OCI-LY7 (cell line): ENCODE measurements around the gene GID4. TPM values are rescaled to one million over a fixed set of nuclear protein-coding genes. Genes with fewer than 3 reads are reported as not detected.
A peak's percentile ranks its signal among the peaks of the same experiment; 100 is the strongest.

Experiments used
- BruUV-seq: library from RNA; stranded (reverse); fragments of 400-500 nt; replicated peaks from 2 replicates; lab custom pipeline; 2021; lab: Mats Ljungman, UMichigan
- CTCF ChIA-PET: fragments of 300-600 bp; sonication (Branson Sonifier 250); formaldehyde crosslinking; loops from one replicate; lab custom pipeline; 2022; ENCODE audit warnings: antibody characterized with exemption; ENCODE audit not compliant: unreplicated experiment; lab: Charles Lee
- POLR2A ChIA-PET: fragments of 300-600 bp; sonication (Branson Sonifier 250); formaldehyde crosslinking; loops from one replicate; lab custom pipeline; 2022; ENCODE audit warnings: antibody characterized with exemption; lab: Charles Lee
- DNase-seq: peaks from one replicate; pipeline ENCODE4 v3.0.0-alpha.2; 2015; ENCODE audit warnings: low spot score
- H2AFZ ChIP-seq: fragments of 200-600 bp; sonication (generic), shearing (Covaris generic); 2 replicates; pipeline ENCODE4 v1.6.1; 2014; ENCODE audit warnings: mild to moderate bottlenecking, antibody characterized with exemption, low read length, moderate library complexity
- H3K27ac ChIP-seq: fragments of 200-600 bp; sonication (generic); 2 replicates; pipeline ENCODE4 v1.5.1; 2014; ENCODE audit warnings: mixed run types, low read depth, mild to moderate bottlenecking, moderate library complexity, low read length, inconsistent platforms; ENCODE audit not compliant: poor library complexity, severe bottlenecking
- H3K36me3 ChIP-seq: fragments of 200-600 bp; sonication (generic); 2 replicates; pipeline ENCODE4 v1.6.1; 2014; ENCODE audit warnings: mild to moderate bottlenecking, antibody characterized with exemption, low read length, moderate library complexity, mixed read lengths; ENCODE audit not compliant: insufficient read depth
- H3K4me1 ChIP-seq: fragments of 200-600 bp; sonication (generic); 2 replicates; pipeline ENCODE4 v1.5.1; 2014; ENCODE audit warnings: mild to moderate bottlenecking, low read length; ENCODE audit not compliant: insufficient read depth, poor library complexity, severe bottlenecking
- H3K4me2 ChIP-seq: fragments of 200-600 bp; sonication (generic); 2 replicates; pipeline ENCODE4 v1.6.1; 2014; ENCODE audit warnings: mild to moderate bottlenecking, low read length
- H3K4me3 ChIP-seq: fragments of 200-600 bp; sonication (generic); 2 replicates; pipeline ENCODE4 v1.5.1; 2014; ENCODE audit warnings: mild to moderate bottlenecking, low read depth, low read length; ENCODE audit not compliant: poor library complexity, severe bottlenecking
- H3K79me2 ChIP-seq: fragments of 200-600 bp; sonication (generic); 2 replicates; pipeline ENCODE4 v1.6.1; 2016; ENCODE audit warnings: low read depth, mild to moderate bottlenecking, low read length, moderate library complexity, mixed read lengths; ENCODE audit not compliant: insufficient read depth
- H3K9me2 ChIP-seq: fragments of 200-600 bp; sonication (generic); 2 replicates; pipeline ENCODE4 v1.6.1; 2016; ENCODE audit warnings: mild to moderate bottlenecking, low read length, mixed read lengths; ENCODE audit not compliant: insufficient read depth
- H3K9me3 ChIP-seq: fragments of 200-600 bp; sonication (generic); 2 replicates; pipeline ENCODE4 v1.6.1; 2014; ENCODE audit warnings: mild to moderate bottlenecking, mixed run types, low read length, mixed read lengths
- H4K20me1 ChIP-seq: fragments of 200-600 bp; sonication (generic); 2 replicates; pipeline ENCODE4 v1.6.1; 2014; ENCODE audit warnings: mild to moderate bottlenecking, antibody characterized with exemption, low read length, moderate library complexity, mixed read lengths; ENCODE audit not compliant: insufficient read depth
- CTCF ChIP-seq: fragments of 200-600 bp; sonication (generic); conservative IDR thresholded peaks from 2 replicates; pipeline ENCODE4 v1.5.1; 2014; ENCODE audit warnings: mild to moderate bottlenecking, antibody characterized with exemption, low read length, moderate library complexity, mixed read lengths
- EZH2phosphoT487 ChIP-seq: fragments of 200-600 bp; sonication (generic); IDR thresholded peaks from 2 replicates; pipeline ENCODE4 v1.6.1; 2018; ENCODE audit warnings: low read depth, borderline replicate concordance, mild to moderate bottlenecking, mixed run types, antibody characterized with exemption, low read length, moderate library complexity, mixed read lengths
- intact Hi-C: fragments of 100-400 bp; cut with micrococcal nuclease; formaldehyde crosslinking; loops from one replicate; pipeline ENCODE4 v1.10.0; 2022; ENCODE audit not compliant: unreplicated experiment
- total RNA-seq, 2 experiments: library from RNA; depleted of rRNA in 1 of 2; stranded (reverse); fragments of >200 nt in 1 of 2; shearing (Covaris generic) in 1 of 2; gene quantifications; 2 replicates each; pipeline ENCODE4 v1.2.3, GENCODE V29; 2014 to 2022

GID4 gene
- total RNA-seq, 2 experiments from 2014 or later, result 5.1 to 11.8 TPM

GRCh38 chr17:18093616-18094408 is 54.6 kb downstream of the GID4 start:
- TF ChIP-seq EZH2phosphoT487 (no peak), CTCF (peak; percentile 70)
- POLR2A ChIA-PET, result interaction anchor here (0.6 to 0.7 kb wide), 2 partner anchors 614 to 890 kb away, joined by 3 read pairs; no protein-coding TSS in a partner anchor
- CTCF ChIA-PET, result no interaction called here

GRCh38 chr17:18094409-18094807 is 55.2 kb downstream of the GID4 start:
- Histone ChIP-seq H3K4me2 (no peak overlapping the region), H4K20me1 (no peaks in the 10 kb centered on the region), H3K79me2 (peaks cover 6% of the 10 kb centered on the region), H3K4me1 (no peaks in the 10 kb centered on the region), H3K36me3 (peaks cover 77% of the 10 kb centered on the region), H3K4me3 (no peak overlapping the region), H2AFZ (no peak overlapping the region), H3K27ac (no peak overlapping the region), H3K9me3 (no peaks in the 10 kb centered on the region), H3K9me2 (no peaks in the 10 kb centered on the region)
- no TSS peak for BruUV-seq
- intact Hi-C loops, result loop anchor here (10.0 kb wide), 1 partner anchor 60 kb away; no protein-coding TSS in a partner anchor
- ChIA-PET CTCF (no interaction called here), POLR2A (no interaction called here)
- no peak for TF ChIP-seq CTCF
- no peak for TF ChIP-seq EZH2phosphoT487
- no peak for DNase-seq

More at GRCh38 chr17:18093616-18094408, 54.6 kb downstream of the GID4 start:
- Histone ChIP-seq H3K9me3 (no peaks in the 10 kb centered on the region), H3K79me2 (peaks cover 12% of the 10 kb centered on the region), H3K36me3 (peaks cover 71% of the 10 kb centered on the region), H3K4me1 (peaks cover 3% of the 10 kb centered on the region), H3K27ac (no peak overlapping the region), H3K9me2 (no peaks in the 10 kb centered on the region), H4K20me1 (no peaks in the 10 kb centered on the region), H3K4me3 (no peak overlapping the region), H2AFZ (no peak overlapping the region), H3K4me2 (no peak overlapping the region)
- intact Hi-C loops, result loop anchor here (10.0 kb wide), 1 partner anchor 61 kb away; no protein-coding TSS in a partner anchor
- BruUV-seq, result no TSS peak
- DNase-seq, result peak; percentile 22

GRCh38 chr17:18099516-18099915 is 60.3 kb downstream of the GID4 start:
- POLR2A ChIA-PET, result no interaction called here
- no peaks in the 10 kb centered on the region for H4K20me1 ChIP-seq
- intact Hi-C loops, result loop anchor here (10.0 kb wide), 1 partner anchor 55 kb away; no protein-coding TSS in a partner anchor
- no peak overlapping the region for H2AFZ ChIP-seq
- no peak overlapping the region for H3K4me2 ChIP-seq
- CTCF ChIA-PET, result no interaction called here
- no peaks in the 10 kb centered on the region for H3K79me2 ChIP-seq
- H3K27ac ChIP-seq, result no peak overlapping the region
- no peaks in the 10 kb centered on the region for H3K9me2 ChIP-seq
- TF ChIP-seq EZH2phosphoT487, result no peak
- no peak for TF ChIP-seq CTCF
- TSS peak; percentile 10 for BruUV-seq
- H3K36me3 ChIP-seq, result peaks cover 61% of the 10 kb centered on the region
- H3K4me1 ChIP-seq, result peaks cover 5% of the 10 kb centered on the region
- H3K4me3 ChIP-seq, result no peak overlapping the region
- no peak for DNase-seq
- no peaks in the 10 kb centered on the region for H3K9me3 ChIP-seq
